DMS53 (cell line): ENCODE results near the gene ARRDC2.
"Not testable (repeated sequence)": the region's sequence is repeated elsewhere in the genome, so short reads cannot be mapped to it uniquely, and the experiment has no call there.

Source experiments
- DNase-seq: peaks from one replicate; lab custom pipeline; 2025; lab: John Stamatoyannopoulos, UW

The ARRDC2 gene

GRCh38 chr19:18016209-18016910 is 8.4 kb downstream of the ARRDC2 start:
- no peak for DNase-seq

- peak; percentile 33 for DNase-seq
Measured at GRCh38 chr19:18017275-18018083, 9.5 kb downstream of the ARRDC2 start.

GRCh38 chr19:18020212-18021085 is 12.5 kb downstream of the ARRDC2 start:
- peak; percentile 39 for DNase-seq

GRCh38 chr19:18021121-18021755 is 13.3 kb downstream of the ARRDC2 start:
- peak; percentile 86 for DNase-seq

GRCh38 chr19:18023622-18024251 is 15.8 kb downstream of the ARRDC2 start:
- DNase-seq, result no peak

GRCh38 chr19:18027151-18027550 is 19.2 kb downstream of the ARRDC2 start:
- no peak for DNase-seq

GRCh38 chr19:18029617-18030338 is 21.8 kb downstream of the ARRDC2 start:
- DNase-seq, result peak; percentile 99

GRCh38 chr19:18031401-18031800 is 23.4 kb downstream of the ARRDC2 start:
- peak; percentile 36 for DNase-seq

GRCh38 chr19:18032102-18032501 is 24.1 kb downstream of the ARRDC2 start:
- DNase-seq, result not testable (repeated sequence)

- no peak for DNase-seq
Measured at GRCh38 chr19:18041054-18041453, 33.1 kb downstream of the ARRDC2 start.

- no peak for DNase-seq
Measured at GRCh38 chr19:18043676-18044075, 35.7 kb downstream of the ARRDC2 start.

- DNase-seq, result peak; percentile 96
Measured at GRCh38 chr19:18044825-18045304, 36.9 kb downstream of the ARRDC2 start.

GRCh38 chr19:18045307-18046050 is 37.5 kb downstream of the ARRDC2 start:
- DNase-seq, result no peak

GRCh38 chr19:18046059-18046718 is 38.2 kb downstream of the ARRDC2 start:
- peak; percentile 36 for DNase-seq

- peak; percentile 36 for DNase-seq
Measured at GRCh38 chr19:18049385-18049784, 41.4 kb downstream of the ARRDC2 start.

GRCh38 chr19:18051887-18052286 is 43.9 kb downstream of the ARRDC2 start:
- no peak for DNase-seq

GRCh38 chr19:18053576-18054219 is 45.7 kb downstream of the ARRDC2 start:
- DNase-seq, result peak; percentile 26

GRCh38 chr19:18055967-18056366 is 48.0 kb downstream of the ARRDC2 start:
- no peak for DNase-seq

GRCh38 chr19:18057557-18057956 is 49.6 kb downstream of the ARRDC2 start:
- DNase-seq, result peak; percentile 46
